WI38 (cell line): ENCODE data around the gene PSMD7.

Experiments
- H3K4me3 ChIP-seq: 2 replicates; pipeline ENCODE4 v1.5.1; 2011; ENCODE audit warnings: low read depth, mild to moderate bottlenecking, control low read depth, low read length
- TF ChIP-seq, protein P1 (sequence below): IDR thresholded peaks from 2 replicates; pipeline ENCODE4 v1.5.1; 2012; ENCODE audit warnings: low read depth, mild to moderate bottlenecking, control low read depth, low read length

The PSMD7 gene

DNA sequence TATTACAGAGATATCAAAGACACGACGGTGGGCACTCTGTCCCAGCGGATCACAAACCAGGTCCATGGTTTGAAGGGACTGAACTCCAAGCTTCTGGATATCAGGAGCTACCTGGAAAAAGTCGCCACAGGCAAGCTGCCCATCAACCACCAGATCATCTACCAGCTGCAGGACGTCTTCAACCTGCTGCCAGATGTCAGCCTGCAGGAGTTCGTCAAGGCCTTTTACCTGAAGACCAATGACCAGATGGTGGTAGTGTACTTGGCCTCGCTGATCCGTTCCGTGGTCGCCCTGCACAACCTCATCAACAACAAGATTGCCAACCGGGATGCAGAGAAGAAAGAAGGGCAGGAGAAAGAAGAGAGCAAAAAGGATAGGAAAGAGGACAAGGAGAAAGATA is 8.7 kb downstream of the PSMD7 start:
- H3K4me3 ChIP-seq, result no peak overlapping the region
- TF ChIP-seq, protein P1, sequence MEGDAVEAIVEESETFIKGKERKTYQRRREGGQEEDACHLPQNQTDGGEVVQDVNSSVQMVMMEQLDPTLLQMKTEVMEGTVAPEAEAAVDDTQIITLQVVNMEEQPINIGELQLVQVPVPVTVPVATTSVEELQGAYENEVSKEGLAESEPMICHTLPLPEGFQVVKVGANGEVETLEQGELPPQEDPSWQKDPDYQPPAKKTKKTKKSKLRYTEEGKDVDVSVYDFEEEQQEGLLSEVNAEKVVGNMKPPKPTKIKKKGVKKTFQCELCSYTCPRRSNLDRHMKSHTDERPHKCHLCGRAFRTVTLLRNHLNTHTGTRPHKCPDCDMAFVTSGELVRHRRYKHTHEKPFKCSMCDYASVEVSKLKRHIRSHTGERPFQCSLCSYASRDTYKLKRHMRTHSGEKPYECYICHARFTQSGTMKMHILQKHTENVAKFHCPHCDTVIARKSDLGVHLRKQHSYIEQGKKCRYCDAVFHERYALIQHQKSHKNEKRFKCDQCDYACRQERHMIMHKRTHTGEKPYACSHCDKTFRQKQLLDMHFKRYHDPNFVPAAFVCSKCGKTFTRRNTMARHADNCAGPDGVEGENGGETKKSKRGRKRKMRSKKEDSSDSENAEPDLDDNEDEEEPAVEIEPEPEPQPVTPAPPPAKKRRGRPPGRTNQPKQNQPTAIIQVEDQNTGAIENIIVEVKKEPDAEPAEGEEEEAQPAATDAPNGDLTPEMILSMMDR, result no peak

DNA sequence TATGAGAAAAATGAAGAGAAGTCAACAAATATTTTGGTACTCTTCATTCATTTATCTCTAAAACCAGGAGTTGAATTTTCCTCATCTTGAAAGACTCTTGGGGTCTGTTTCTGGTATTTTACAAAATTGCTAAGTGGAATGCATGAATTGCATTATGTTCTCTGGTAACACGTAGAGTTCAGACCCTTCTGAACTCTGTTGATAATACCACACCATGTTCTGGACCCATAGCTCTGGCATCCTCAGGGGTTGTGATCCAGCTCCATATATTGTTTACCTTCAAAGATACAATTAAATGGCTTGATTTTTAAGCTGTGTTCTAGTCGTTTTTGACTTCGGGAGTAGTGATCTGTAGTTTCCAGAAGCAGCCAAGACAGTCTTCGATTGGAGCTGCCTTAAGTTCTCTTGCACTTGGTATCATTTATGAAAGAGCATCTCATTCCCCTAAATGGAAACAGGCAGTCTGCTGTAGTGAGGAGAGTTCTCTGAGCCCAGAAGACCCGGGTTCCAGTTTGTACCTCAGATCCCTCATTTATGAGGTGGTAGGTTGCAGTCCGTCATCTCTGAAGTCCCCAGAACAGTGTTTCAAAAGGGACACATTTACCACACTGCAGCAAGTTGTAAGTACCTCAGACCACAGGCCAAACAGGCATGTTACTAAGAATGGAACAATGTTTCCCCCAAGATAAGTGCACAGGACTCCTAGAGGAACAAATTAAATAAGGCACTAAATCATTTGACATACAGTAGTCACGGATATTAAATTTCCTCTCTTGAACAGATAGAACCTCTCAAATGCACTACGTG is 9.6 kb downstream of the PSMD7 start:
- TF ChIP-seq, protein P1, result no peak
- no peak overlapping the region for H3K4me3 ChIP-seq

DNA sequence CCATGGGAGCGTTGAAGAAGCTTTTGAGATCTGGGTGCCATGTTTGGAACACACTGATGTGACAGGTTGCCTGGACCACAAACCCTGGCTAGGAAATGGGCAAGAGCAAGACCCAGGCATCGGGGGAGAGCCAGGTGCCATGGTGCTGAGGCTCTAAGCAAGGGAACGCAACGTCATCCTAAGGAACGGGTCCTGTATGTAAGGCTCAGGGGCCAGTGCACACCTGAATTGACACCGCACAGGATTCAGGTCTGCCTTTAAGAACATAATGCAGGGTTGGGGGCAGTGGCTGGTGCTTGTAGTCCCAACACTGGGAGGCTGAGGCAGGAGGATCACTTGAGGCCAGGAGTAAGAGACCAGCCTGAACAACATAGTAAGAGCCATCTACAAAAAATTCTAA is 10.8 kb downstream of the PSMD7 start:
- TF ChIP-seq, protein P1, result no peak

DNA sequence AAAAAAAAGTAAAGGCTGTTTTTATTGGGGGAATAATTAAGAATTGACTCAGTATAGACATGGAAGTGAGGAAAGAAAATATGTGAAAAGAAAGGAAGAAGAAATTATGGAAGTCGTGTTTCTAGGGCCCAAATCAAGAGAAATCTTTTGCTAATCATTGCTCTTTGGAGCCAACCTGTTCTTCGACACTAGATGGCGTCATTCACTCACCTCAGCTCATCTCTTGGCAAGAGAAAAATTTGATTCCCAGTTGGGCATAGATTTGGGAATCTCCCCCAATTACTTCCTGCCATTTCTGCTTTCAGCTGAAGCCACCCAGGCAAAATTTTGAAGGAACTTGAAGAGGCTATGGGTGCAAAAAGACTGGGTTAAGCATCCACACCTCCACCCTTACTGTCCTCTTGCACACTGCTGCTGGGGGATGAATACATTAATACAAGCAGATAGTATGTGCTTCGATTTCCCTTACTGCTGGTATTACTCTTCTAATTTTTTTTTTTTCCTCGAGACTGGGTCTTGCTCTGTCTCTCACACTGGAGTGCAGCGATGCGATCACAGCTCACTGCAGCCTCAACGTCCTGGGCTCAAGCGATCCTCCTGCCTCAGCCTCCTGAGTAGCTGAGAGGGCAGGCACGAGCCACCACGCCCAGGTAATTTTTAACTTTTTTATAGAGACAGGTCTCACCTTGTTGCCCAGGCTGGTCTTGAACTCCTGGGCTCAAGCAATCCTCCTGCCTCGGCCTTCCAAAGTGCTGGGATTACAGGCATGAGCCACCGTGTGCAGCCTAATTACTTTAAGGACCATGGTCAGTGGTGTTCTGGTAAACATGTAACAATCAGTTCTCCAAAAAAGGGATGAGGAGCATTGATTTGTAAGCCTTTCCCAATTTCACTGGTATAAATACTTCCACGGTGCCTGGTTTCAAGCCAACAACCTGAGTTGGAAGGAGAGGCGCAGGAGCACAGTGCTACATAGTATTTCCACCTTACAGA is 13.5 kb downstream of the PSMD7 start:
- H3K4me3 ChIP-seq, result no peak overlapping the region
- TF ChIP-seq, protein P1, result peak; percentile 61

More for the DNA sequence above, 10.8 kb downstream of the PSMD7 start:
- no peak overlapping the region for H3K4me3 ChIP-seq

DNA sequence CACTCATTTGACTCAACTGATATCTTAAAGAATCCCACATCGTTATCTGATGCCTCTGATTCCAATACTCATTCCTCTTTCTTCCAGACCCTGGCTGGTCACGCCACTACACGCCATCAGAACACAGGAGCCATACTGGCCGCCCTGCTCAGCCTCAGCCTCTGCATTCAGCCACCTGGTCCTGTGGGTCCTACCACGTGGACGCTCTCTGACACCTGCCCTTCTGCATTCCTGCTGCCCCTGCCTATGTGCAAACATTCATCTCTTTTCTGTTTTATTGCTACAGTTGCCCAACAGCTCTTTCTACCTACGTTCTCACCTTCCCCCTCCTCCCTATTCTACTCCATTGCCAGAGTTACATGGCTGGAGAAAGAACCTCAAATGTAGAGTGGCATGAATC is 18.4 kb downstream of the PSMD7 start:
- no peak overlapping the region for H3K4me3 ChIP-seq
- TF ChIP-seq, protein P1, result no peak

DNA sequence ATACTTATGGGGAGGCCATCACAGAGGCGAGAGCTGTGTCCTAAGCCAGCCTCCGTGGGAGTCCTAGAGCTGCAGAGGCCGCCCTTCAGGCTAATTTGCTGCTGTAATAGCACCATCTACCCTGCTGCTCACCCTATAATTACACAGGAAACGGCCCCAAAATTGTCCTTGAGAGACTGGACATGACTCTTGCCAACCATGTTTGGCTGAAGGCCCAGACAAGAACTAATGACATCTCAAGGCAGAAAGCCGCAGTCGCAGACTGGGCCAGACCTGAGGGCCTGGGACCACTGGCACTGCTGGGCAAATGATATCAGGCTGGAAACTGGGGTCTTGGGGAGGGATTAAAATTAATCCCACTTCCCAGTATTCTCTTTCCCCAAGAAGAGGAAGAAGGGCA is 24.1 kb downstream of the PSMD7 start:
- TF ChIP-seq, protein P1, result no peak
- H3K4me3 ChIP-seq, result no peak overlapping the region
